Right atrium auricular region (tissue), 2 donors: ENCODE data around the gene PCSK9. TPM values are rescaled to one million over a fixed set of nuclear protein-coding genes. Genes with fewer than 3 reads are reported as not detected.

ENCODE experiments used
- DNase-seq: peaks from one replicate; pipeline ENCODE4 v3.0.0-alpha.2; 2019; ENCODE audit warnings: low spot score
- H3K27ac ChIP-seq, 2 donors: fragments of 200-600 bp; sonication (generic); 1 replicate in 1 of 2; 2 replicates in 1 of 2; pipeline ENCODE4 v1.5.1; 2016 to 2019
- H3K27me3 ChIP-seq, 2 donors: fragments of 200-600 bp; sonication (generic); one replicate each; pipeline versions ENCODE4 v1.5.1 to v1.6.0; 2017 to 2019
- H3K36me3 ChIP-seq: fragments of 200-600 bp; sonication (generic); one replicate; pipeline ENCODE4 v1.5.1; 2016
- H3K4me1 ChIP-seq, 2 donors: fragments of 200-600 bp; sonication (generic); one replicate each; pipeline versions ENCODE4 v1.5.1 to v1.6.0; 2017 to 2019
- H3K4me3 ChIP-seq, 2 donors: fragments of 200-600 bp; sonication (generic); 1 replicate in 1 of 2; 2 replicates in 1 of 2; pipeline ENCODE4 v1.5.1; 2017 to 2019; ENCODE audit warnings: mild to moderate bottlenecking in 1 of 2, moderate library complexity in 1 of 2
- H3K9me3 ChIP-seq, 2 donors: fragments of 200-600 bp; sonication (generic); one replicate each; pipeline ENCODE4 v1.5.1; 2019
- CTCF ChIP-seq, 2 donors: fragments of 200-600 bp; sonication (generic); IDR thresholded peaks; one replicate each; pipeline ENCODE4 v1.5.1; 2019; ENCODE audit warnings: antibody characterized with exemption in 2 of 2
- total RNA-seq, 2 donors: library from RNA; depleted of rRNA; stranded (reverse); fragments of >200 nt; gene quantifications; one replicate each; pipeline ENCODE4 v1.1.0, GENCODE V29; 2016

Gene PCSK9
- total RNA-seq, 2 donors from 2014 or later: 0.47 TPM; not detected in 1

- H3K36me3 ChIP-seq: no peaks in the 10 kb centered on the region
- no peak overlapping the region for H3K4me3 ChIP-seq
- no peaks in the 10 kb centered on the region for H3K27me3 ChIP-seq
- no peak for TF ChIP-seq CTCF (IDR thresholded peaks at IDR 0.05)
- no peak for DNase-seq
- H3K27ac ChIP-seq: no peak overlapping the region
- H3K4me1 ChIP-seq: peaks cover 0 to 11% of the 10 kb centered on the region in 2 donors
- H3K9me3 ChIP-seq: no peaks in the 10 kb centered on the region
Observed at GRCh38 chr1:55037733-55038551, 1.4 kb upstream of the PCSK9 start.

DNA sequence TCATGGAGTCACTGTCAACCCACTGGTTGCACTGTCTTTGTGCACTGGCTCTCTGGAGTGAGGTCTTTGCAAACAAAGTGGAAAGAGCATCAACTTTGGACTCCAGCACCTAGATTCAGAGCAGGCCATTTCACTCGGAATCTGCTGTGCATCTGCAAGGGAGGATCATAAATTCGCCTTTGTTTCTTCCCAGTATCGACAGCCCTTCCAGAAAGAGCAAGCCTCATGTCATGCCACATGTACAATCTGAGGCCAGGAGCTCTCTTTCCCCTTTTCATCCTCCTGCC, 853 bp upstream of the PCSK9 start:
- Histone ChIP-seq H3K27ac (no peak overlapping the region), H3K9me3 (no peaks in the 10 kb centered on the region), H3K4me1 (peaks cover 0 to 11% of the 10 kb centered on the region in 2 donors), H3K36me3 (no peaks in the 10 kb centered on the region), H3K27me3 (no peaks in the 10 kb centered on the region), H3K4me3 (no peak overlapping the region)
- DNase-seq: no peak
- TF ChIP-seq CTCF (IDR thresholded peaks at IDR 0.05): no peak

GRCh38 chr1:55038974-55039341, 390 bp upstream of the PCSK9 start:
- no peak for DNase-seq
- Histone ChIP-seq H3K4me3 (peak overlapping the region in 1 of 2 donors; percentile 21), H3K27me3 (no peaks in the 10 kb centered on the region), H3K9me3 (no peaks in the 10 kb centered on the region), H3K4me1 (peaks cover 0 to 11% of the 10 kb centered on the region in 2 donors), H3K36me3 (no peaks in the 10 kb centered on the region), H3K27ac (no peak overlapping the region)
- no peak for TF ChIP-seq CTCF (IDR thresholded peaks at IDR 0.05)

- TF ChIP-seq CTCF (IDR thresholded peaks at IDR 0.05): no peak
- peak overlapping the region in 1 of 2 donors; percentile 21 for H3K4me3 ChIP-seq
- peaks cover 0 to 11% of the 10 kb centered on the region in 2 donors for H3K4me1 ChIP-seq
- H3K36me3 ChIP-seq: no peaks in the 10 kb centered on the region
- no peak for DNase-seq
- no peaks in the 10 kb centered on the region for H3K9me3 ChIP-seq
- no peak overlapping the region for H3K27ac ChIP-seq
- H3K27me3 ChIP-seq: no peaks in the 10 kb centered on the region
Observed at GRCh38 chr1:55040083-55040932, 960 bp downstream of the PCSK9 start.

GRCh38 chr1:55040933-55041494, 1.7 kb downstream of the PCSK9 start:
- Histone ChIP-seq H3K9me3 (no peaks in the 10 kb centered on the region), H3K4me3 (no peak overlapping the region), H3K4me1 (peaks cover 0 to 11% of the 10 kb centered on the region in 2 donors), H3K27me3 (no peaks in the 10 kb centered on the region), H3K36me3 (no peaks in the 10 kb centered on the region), H3K27ac (no peak overlapping the region)
- no peak for DNase-seq
- TF ChIP-seq CTCF (IDR thresholded peaks at IDR 0.05): no peak
